ENCODE results near the gene C1QTNF12.
"Not testable (repeated sequence)": the region's sequence is repeated elsewhere in the genome, so short reads cannot be mapped to it uniquely, and the experiment has no call there.

The C1QTNF12 gene

DNA sequence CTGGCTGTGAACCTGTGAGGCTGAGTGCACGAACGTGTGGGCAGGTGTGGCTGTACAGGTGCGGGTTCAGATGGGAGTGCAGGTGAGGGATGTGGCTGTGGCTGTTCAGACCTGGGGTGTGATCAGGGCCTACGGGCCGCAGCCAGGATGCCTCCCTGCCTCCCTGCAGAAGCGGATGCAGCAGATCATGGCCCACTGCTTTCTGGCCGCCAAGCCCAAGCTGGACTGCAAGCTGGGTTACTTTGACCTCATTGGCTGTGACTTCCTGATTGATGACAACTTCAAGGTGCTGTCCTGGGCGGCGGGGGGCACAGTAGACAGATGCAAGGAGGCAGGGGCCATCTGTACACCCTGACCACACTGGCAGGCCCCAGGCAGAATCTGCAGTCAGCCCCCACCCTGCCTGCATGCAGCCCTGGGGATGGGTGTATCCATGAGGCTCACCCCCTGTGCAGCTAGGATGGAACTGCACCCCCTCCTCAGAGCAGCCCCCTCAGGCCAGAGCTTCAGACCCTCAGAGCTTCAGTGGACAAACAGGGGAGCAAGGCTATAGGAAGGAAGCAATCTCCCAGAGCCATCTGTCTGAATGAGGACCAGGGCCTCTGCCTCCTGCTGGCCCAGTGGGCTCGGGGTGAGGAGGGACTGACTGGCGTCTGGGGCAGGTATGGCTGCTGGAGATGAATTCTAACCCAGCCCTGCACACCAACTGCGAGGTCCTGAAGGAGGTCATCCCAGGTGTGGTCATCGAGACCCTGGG lies 49.9 kb downstream of the C1QTNF12 start:
- no peak for DNase-seq

DNA sequence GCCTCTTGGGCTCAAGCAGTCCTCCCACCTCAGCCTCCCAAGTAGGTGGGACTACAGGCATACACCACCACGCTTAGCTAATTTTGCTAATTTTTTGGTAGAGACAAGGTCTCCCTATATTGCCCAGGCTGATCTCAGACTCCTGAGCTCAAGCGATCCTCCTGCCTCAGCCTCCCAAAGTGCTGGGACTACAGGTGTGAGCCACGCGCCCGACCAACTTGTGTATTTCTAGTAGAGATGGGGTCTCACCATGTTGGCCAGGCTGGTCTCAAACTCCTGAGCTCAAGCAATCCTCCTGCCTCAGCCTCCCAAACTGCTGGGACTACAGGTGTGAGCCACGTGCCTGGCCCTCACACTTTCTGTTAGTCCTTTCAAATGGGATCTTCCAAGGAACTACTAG lies 50.8 kb downstream of the C1QTNF12 start:
- not testable (repeated sequence) for DNase-seq

GRCh38 chr1:1194723-1195122 lies 51.8 kb downstream of the C1QTNF12 start:
- no peak for DNase-seq

All from NCI-H1092 treated with DMSO at 0.1 percent for 48 hours (cell line).